ENCODE measurements around the gene UTP14C.

The UTP14C gene

DNA sequence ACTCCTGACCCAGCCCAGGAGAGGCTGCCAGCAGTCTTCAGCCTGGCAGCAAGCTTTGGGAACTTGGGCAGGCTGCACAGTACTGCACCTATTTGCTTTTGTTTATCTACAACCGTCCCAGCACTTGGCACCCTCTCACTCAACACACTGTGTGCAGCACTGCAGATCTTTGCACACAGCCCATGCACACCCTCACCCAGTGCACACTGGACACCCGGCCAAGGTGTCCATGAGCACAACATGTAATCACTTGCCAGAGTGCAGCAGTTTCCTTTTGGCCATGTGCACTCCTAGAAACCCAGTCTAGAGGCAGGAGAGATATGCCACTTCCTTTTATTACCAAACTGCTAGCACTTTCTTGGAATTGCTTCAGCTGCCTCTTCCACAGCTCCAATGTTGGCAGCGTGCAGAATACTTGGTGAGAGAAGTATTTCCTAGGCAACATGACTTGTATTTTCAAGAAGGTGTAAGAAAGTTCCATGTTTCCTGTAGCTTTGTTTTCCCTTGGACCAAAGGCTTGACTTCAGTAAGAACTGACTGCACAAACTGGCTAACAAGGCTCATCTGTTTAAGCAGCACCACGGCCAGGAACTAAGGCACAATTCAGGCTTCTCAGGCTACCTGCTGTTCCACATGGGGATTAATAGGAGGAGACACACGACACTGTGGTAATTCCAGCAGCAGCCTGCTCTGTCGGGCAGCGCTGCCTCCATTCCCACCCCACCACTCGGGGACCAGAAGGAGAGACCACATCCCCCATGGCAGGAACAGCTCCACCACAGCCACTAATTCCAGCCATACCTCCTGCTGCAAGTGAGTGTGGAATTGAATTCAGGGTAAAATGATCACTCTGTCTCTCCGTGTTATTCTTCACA, 28.6 kb upstream of the UTP14C start:
- no peaks in the 10 kb centered on the region for H3K9me3 ChIP-seq (ENCODE audit: control insufficient read depth, low read depth, low read length)
- peaks cover 18% of the 10 kb centered on the region for H3K4me1 ChIP-seq (ENCODE audit: control insufficient read depth, low read depth, low read length)
- no peaks in the 10 kb centered on the region for H3K27me3 ChIP-seq (ENCODE audit: control insufficient read depth, insufficient read depth, low read length)

DNA sequence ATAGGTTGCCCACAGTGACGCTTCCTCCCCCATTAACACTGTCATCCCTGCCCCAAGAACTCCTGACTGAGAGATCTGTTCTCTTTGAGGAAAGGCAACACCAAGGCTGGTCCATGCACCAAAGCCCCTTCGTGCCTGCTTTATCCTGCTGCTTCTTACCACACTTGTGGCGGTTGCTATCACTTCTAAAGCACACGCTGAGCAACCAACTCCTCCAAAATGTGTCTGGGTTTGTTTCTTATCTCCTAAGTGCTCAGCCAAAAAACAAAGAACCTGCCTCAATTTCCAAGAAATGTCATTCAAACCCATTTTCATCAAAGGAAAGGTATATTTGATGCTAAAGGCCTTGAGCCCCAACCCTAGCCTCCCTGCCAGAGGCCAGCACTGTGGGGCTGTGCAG, 27.9 kb upstream of the UTP14C start:
- Histone ChIP-seq H3K4me1 (ENCODE audit: control insufficient read depth, low read depth, low read length) (peaks cover 18% of the 10 kb centered on the region), H3K9ac (ENCODE audit: low read length) (no peak overlapping the region), H3K36me3 (ENCODE audit: control insufficient read depth, low read depth, low read length) (no peaks in the 10 kb centered on the region), H3K27ac (ENCODE audit: low read length) (no peak overlapping the region), H3K9me3 (ENCODE audit: control insufficient read depth, low read depth, low read length) (no peaks in the 10 kb centered on the region), H3K27me3 (ENCODE audit: control insufficient read depth, insufficient read depth, low read length) (no peaks in the 10 kb centered on the region), H3K4me3 (ENCODE audit: low read length) (no peak overlapping the region)

More for the DNA sequence above, 28.6 kb upstream of the UTP14C start:
- no peaks in the 10 kb centered on the region for H3K36me3 ChIP-seq (ENCODE audit: control insufficient read depth, low read depth, low read length)
- H3K4me3 ChIP-seq (ENCODE audit: low read length) = no peak overlapping the region
- H3K27ac ChIP-seq (ENCODE audit: low read length) = no peak overlapping the region
- no peak overlapping the region for H3K9ac ChIP-seq (ENCODE audit: low read length)

DNA sequence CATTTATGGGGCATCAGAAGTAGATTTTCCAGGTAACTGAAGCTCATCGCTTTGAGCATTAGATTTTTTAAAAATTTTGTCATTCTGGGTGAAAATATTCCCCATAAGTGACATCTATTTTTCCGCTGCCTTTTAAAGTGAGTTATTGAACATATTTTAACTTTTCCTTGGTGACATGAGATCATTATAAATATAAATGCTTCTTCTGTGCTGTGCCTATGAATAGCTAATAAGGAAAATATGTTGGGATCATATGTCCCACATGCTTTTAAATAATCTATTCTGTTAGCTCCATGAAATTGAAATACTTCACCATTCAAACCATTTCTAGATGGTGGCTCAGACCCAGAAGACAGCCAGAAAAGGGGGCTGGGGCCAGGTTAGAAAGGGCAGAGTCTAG, 27.3 kb upstream of the UTP14C start:
- H3K27ac ChIP-seq (ENCODE audit: low read length) = no peak overlapping the region
- no peak overlapping the region for H3K4me3 ChIP-seq (ENCODE audit: low read length)
- no peaks in the 10 kb centered on the region for H3K27me3 ChIP-seq (ENCODE audit: control insufficient read depth, insufficient read depth, low read length)
- H3K9me3 ChIP-seq (ENCODE audit: control insufficient read depth, low read depth, low read length) = no peaks in the 10 kb centered on the region
- no peak overlapping the region for H3K9ac ChIP-seq (ENCODE audit: low read length)
- H3K4me1 ChIP-seq (ENCODE audit: control insufficient read depth, low read depth, low read length) = peaks cover 18% of the 10 kb centered on the region
- no peaks in the 10 kb centered on the region for H3K36me3 ChIP-seq (ENCODE audit: control insufficient read depth, low read depth, low read length)

DNA sequence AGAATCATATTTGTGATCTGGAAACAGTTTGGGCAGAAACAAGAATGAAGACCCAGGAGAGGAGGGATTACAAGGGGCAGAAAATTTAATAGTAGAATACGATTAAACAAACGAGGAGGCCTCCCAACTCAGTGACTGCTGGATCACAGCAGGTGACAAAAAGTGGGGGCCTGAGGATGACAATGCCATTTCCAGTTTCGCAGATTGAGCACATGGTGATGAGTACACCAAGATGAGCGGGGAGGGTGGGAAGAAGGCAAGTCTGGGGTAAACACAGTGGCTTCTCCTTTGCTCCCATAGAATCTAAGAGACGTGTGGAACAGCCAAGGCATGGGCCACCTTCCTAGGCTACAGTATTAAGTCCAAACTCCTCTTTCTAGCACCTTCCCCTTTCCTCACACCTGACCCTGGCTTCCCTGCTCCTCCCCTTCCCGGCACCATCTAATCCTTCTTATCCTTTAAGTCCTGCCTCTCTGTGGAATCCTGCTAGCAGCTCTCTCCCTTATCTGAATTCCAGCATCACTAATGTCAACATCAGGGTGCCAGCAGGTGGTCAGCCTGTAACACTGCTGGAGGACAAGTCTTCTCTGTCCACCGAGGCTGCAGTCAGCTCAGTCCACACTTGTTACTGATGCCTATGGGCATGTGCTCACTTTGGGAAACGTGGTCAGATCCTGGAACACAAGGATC, 26.7 kb upstream of the UTP14C start:
- H3K9ac ChIP-seq (ENCODE audit: low read length) = no peak overlapping the region
- no peaks in the 10 kb centered on the region for H3K36me3 ChIP-seq (ENCODE audit: control insufficient read depth, low read depth, low read length)
- H3K27ac ChIP-seq (ENCODE audit: low read length) = no peak overlapping the region
- H3K9me3 ChIP-seq (ENCODE audit: control insufficient read depth, low read depth, low read length) = no peaks in the 10 kb centered on the region
- H3K4me1 ChIP-seq (ENCODE audit: control insufficient read depth, low read depth, low read length) = peaks cover 18% of the 10 kb centered on the region
- H3K27me3 ChIP-seq (ENCODE audit: control insufficient read depth, insufficient read depth, low read length) = no peaks in the 10 kb centered on the region
- no peak overlapping the region for H3K4me3 ChIP-seq (ENCODE audit: low read length)

DNA sequence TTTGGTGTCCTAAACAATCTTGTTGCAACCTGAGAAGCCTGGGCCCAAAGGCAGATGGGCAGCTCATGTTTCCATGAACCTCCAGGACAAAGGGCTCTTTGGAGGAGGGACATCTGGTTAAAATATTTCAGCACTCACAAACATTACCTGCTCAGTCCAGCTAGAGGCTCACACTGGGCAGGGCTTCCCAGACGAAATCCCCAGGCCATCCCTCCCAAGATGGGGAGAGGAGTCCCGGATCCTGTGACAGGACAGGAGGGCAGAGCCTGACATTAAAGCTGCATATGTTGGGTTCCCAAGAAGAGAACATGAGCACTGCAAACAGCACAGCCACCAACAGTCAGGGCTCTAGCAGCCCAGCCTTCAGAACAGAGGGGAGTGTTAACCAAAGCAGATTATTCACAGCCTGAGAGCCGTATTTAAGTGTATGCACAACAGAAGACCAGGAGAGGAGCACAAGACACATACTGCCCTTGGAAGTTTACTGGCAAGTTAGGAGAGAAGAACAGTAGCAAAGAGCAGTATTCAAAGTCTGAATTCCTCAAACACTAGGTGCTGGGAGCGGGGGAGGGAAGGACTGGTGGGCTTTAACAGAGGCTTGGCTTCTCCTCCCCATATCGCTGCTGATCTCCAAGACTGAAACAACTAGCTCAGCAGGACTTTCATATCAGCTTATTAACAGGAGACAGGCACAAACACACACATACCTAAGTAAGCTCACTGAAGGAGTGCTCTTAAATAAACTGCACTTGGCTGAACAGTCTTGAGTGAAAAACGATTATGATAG, 25.6 kb upstream of the UTP14C start:
- Histone ChIP-seq H3K4me3 (ENCODE audit: low read length) (no peak overlapping the region), H3K4me1 (ENCODE audit: control insufficient read depth, low read depth, low read length) (peaks cover 18% of the 10 kb centered on the region), H3K27ac (ENCODE audit: low read length) (no peak overlapping the region), H3K9me3 (ENCODE audit: control insufficient read depth, low read depth, low read length) (no peaks in the 10 kb centered on the region), H3K36me3 (ENCODE audit: control insufficient read depth, low read depth, low read length) (no peaks in the 10 kb centered on the region), H3K9ac (ENCODE audit: low read length) (no peak overlapping the region), H3K27me3 (ENCODE audit: control insufficient read depth, insufficient read depth, low read length) (no peaks in the 10 kb centered on the region)

DNA sequence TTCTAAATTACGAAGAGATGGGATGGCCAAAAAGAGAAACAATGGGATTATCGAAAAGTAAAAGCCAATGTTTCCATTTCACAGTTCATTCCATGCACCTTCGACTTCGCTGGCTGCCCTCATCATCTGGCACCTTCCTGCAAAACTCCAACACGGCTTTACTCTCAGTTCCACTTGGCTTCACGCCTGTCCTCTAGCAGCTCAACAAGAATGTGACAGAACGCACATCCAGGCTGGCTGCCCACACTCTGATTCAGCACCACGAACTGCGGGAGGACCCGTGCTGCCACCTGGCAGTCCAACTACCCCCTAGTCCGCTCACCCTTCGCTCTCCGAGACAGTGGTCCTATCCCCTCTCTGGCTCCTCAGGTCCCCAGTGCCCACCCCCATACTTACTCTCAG, 25.0 kb upstream of the UTP14C start:
- H3K4me1 ChIP-seq (ENCODE audit: control insufficient read depth, low read depth, low read length) = peaks cover 18% of the 10 kb centered on the region
- H3K27ac ChIP-seq (ENCODE audit: low read length) = no peak overlapping the region

DNA sequence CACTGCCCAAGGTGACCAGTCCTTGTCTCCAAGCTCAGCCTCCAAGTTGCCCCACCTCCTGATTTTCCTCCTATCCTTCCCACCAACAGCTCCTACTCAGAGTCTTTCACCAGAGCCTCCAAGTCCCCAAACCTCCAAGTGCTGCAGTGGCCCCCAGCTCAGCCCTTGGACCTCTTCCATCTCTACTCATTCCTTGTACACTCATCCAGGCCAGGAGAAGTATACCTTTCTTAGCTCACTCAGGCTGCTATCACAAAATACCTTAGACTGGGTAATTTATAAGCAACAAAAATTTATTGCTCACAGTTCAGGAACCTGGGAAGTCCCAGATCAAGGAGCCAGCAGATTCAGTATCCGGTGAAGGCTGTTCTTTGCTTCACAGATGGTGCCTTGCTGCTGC, 24.6 kb upstream of the UTP14C start:
- Histone ChIP-seq H3K4me3 (ENCODE audit: low read length) (no peak overlapping the region), H3K27ac (ENCODE audit: low read length) (no peak overlapping the region), H3K36me3 (ENCODE audit: control insufficient read depth, low read depth, low read length) (no peaks in the 10 kb centered on the region)

More for the DNA sequence above, 25.0 kb upstream of the UTP14C start:
- Histone ChIP-seq H3K36me3 (ENCODE audit: control insufficient read depth, low read depth, low read length) (no peaks in the 10 kb centered on the region), H3K4me3 (ENCODE audit: low read length) (no peak overlapping the region), H3K27me3 (ENCODE audit: control insufficient read depth, insufficient read depth, low read length) (no peaks in the 10 kb centered on the region), H3K9ac (ENCODE audit: low read length) (no peak overlapping the region), H3K9me3 (ENCODE audit: control insufficient read depth, low read depth, low read length) (no peaks in the 10 kb centered on the region)

DNA sequence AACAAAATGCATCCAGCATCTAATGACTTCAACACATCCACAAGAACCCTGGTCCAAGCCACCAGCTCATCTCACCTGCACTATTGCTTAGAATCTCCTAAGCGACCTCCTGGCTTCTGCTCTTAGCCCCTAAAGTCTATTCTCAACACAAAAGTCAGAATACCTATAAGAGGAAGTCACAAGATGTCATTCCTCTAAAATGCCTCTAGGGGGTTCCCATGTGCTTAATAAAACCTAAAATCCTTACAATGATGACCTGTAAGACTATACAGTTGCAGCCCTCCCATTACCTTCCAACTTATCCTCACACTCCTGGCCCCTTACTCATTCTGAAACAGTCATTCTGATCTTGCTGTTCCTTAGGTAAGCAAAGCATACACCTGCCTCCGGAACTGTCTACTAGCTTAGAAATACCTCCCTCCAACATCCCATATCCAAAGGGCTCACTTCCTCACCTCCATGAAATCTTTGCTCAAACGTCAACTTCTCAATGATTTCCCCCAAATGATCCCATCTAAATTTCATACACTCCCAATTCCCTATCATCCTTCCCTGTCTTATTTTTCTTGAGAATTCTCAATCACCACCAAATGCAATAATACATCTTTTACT, 23.3 kb upstream of the UTP14C start:
- Histone ChIP-seq H3K4me1 (ENCODE audit: control insufficient read depth, low read depth, low read length) (peaks cover 18% of the 10 kb centered on the region), H3K9me3 (ENCODE audit: control insufficient read depth, low read depth, low read length) (no peaks in the 10 kb centered on the region), H3K27me3 (ENCODE audit: control insufficient read depth, insufficient read depth, low read length) (no peaks in the 10 kb centered on the region), H3K9ac (ENCODE audit: low read length) (no peak overlapping the region), H3K27ac (ENCODE audit: low read length) (no peak overlapping the region), H3K4me3 (ENCODE audit: low read length) (no peak overlapping the region), H3K36me3 (ENCODE audit: control insufficient read depth, low read depth, low read length) (no peaks in the 10 kb centered on the region)

More for the DNA sequence above, 24.6 kb upstream of the UTP14C start:
- H3K9me3 ChIP-seq (ENCODE audit: control insufficient read depth, low read depth, low read length) = no peaks in the 10 kb centered on the region
- H3K27me3 ChIP-seq (ENCODE audit: control insufficient read depth, insufficient read depth, low read length) = no peaks in the 10 kb centered on the region
- H3K4me1 ChIP-seq (ENCODE audit: control insufficient read depth, low read depth, low read length) = peaks cover 18% of the 10 kb centered on the region
- H3K9ac ChIP-seq (ENCODE audit: low read length) = no peak overlapping the region

DNA sequence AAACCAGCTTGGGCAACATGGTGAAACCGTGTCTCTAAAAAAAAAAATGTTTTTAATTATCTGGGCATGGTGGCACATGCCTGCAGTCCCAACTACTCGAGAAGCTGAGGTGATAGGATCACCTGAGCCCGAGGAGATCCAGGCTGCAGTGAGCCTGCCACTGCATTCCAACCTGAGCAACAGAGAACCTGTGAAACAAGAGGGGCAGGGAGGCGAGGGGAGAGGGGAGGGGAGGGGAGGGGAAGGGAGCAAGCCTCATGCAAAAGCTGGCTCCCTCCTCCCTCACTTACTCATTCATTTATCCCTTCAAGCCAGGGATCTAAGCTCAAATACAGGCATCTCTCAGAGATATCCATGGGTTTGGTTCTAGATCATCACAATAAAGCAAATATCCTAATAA, 22.1 kb upstream of the UTP14C start:
- no peaks in the 10 kb centered on the region for H3K27me3 ChIP-seq (ENCODE audit: control insufficient read depth, insufficient read depth, low read length)
- no peaks in the 10 kb centered on the region for H3K9me3 ChIP-seq (ENCODE audit: control insufficient read depth, low read depth, low read length)
- no peak overlapping the region for H3K9ac ChIP-seq (ENCODE audit: low read length)
- H3K36me3 ChIP-seq (ENCODE audit: control insufficient read depth, low read depth, low read length) = no peaks in the 10 kb centered on the region
- H3K27ac ChIP-seq (ENCODE audit: low read length) = no peak overlapping the region
- H3K4me3 ChIP-seq (ENCODE audit: low read length) = no peak overlapping the region
- peaks cover 18% of the 10 kb centered on the region for H3K4me1 ChIP-seq (ENCODE audit: control insufficient read depth, low read depth, low read length)

DNA sequence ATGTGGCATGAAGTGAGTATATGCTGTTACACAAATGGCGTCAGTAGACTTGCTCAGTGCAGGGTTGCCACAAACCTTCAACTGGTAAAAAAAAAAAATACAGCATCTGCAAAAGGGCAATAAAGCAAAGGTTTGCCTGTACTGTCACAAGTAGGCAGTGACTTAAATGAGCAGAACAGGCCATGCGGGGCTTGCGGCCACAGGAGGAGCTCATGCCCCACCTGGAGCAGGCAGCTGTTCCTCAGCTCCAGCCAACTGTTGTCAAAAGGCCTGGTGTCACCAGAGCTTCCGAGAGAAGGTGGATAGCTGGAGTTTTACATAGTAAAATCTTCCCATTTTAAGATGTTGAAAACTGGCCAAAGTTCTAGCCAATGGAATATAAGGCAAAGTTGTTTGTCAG, 20.9 kb upstream of the UTP14C start:
- Histone ChIP-seq H3K9ac (ENCODE audit: low read length) (no peak overlapping the region), H3K9me3 (ENCODE audit: control insufficient read depth, low read depth, low read length) (no peaks in the 10 kb centered on the region), H3K4me3 (ENCODE audit: low read length) (no peak overlapping the region), H3K4me1 (ENCODE audit: control insufficient read depth, low read depth, low read length) (peaks cover 9% of the 10 kb centered on the region), H3K27me3 (ENCODE audit: control insufficient read depth, insufficient read depth, low read length) (no peaks in the 10 kb centered on the region), H3K36me3 (ENCODE audit: control insufficient read depth, low read depth, low read length) (no peaks in the 10 kb centered on the region), H3K27ac (ENCODE audit: low read length) (no peak overlapping the region)

DNA sequence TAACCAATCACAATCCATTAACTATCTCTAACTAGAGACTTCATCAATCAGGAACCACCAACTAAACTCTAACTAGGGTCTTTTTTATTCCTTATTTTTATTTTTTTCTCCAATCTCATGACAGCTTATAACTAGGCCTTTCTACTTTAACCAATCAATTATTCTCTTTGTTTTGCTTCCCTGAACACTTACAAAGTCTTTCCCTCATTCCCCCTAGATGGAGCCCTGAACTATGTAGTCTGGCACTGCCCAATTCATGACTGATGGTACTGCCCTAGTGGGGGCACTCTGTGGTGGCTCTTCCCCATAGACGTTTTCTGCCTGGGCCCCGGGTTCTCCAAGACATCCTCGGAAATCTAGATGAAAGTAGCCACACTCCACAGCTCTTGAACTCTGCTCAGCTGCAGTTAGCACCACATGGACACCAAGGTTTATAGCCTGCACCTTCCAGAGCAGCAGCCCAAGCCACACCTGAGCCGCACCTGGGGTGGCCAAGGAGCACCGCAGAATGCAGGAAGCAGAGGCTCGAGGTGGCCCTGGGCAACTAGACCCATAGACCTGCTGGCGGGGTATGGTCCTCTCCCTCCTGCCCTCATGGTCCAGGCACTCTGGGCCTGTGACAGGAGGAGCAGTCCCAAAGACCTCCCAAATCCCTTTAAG, 19.9 kb upstream of the UTP14C start:
- Histone ChIP-seq H3K9me3 (ENCODE audit: control insufficient read depth, low read depth, low read length) (no peaks in the 10 kb centered on the region), H3K27me3 (ENCODE audit: control insufficient read depth, insufficient read depth, low read length) (peaks cover 8% of the 10 kb centered on the region), H3K4me1 (ENCODE audit: control insufficient read depth, low read depth, low read length) (no peaks in the 10 kb centered on the region), H3K36me3 (ENCODE audit: control insufficient read depth, low read depth, low read length) (no peaks in the 10 kb centered on the region), H3K4me3 (ENCODE audit: low read length) (no peak overlapping the region), H3K27ac (ENCODE audit: low read length) (no peak overlapping the region), H3K9ac (ENCODE audit: low read length) (no peak overlapping the region)
